Fibroblast of peridontal ligament (primary cell): ENCODE results near the gene MGAT5.

ENCODE experiments used
- DNase-seq: peaks from one replicate; pipeline ENCODE4 v3.0.0-alpha.2; 2010; ENCODE audit errors: extremely low read depth

The MGAT5 gene

GRCh38 chr2:134449751-134450513 is 196.1 kb downstream of the MGAT5 start:
- no peak for DNase-seq

DNA sequence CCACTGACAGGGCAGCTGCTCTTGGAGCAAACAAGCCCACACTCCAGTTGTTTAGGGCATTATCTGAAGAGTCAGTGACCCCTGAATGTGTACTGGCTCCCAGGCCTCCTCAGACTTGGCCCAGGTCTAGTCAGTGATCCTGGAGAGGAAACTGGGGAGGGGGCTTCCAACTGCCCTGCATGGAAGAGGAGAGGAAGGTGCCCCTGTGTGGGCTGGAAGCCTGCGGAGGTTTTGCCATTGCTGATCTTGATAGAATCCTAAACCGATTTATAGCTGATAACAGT is 197.4 kb downstream of the MGAT5 start:
- DNase-seq, result no peak

DNA sequence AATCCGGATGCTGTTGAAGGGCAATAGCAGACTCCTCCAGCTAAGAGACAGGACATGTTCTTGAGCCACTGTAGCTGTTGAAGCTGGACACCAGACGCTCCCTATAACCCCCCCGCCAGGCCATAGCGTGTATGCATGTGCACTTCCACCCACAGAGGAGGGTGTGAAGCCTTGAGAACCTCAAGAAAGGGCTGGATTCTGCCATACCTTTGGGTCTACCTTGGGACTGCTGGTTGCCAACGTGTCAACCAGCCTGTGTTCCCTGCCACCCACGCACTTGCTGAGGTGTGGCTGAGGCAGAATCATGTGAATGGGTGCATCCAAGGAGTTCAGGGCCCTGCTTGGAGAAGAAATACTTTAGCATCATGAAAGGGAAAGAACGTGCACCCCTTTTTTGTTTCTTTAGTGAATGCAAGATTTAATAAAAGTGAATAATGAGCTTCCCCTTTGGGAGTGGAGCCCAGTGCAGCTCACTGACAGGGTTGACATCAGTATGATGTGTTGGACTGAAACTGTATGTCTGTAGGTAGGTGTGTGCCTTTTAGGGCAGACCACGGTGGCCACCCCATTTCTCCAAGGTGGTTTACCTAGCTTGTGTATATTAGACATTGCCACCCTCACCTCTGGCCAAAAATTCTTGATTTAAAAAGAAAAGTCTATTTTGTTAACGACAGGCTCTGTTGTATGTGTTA is 198.3 kb downstream of the MGAT5 start:
- no peak for DNase-seq

DNA sequence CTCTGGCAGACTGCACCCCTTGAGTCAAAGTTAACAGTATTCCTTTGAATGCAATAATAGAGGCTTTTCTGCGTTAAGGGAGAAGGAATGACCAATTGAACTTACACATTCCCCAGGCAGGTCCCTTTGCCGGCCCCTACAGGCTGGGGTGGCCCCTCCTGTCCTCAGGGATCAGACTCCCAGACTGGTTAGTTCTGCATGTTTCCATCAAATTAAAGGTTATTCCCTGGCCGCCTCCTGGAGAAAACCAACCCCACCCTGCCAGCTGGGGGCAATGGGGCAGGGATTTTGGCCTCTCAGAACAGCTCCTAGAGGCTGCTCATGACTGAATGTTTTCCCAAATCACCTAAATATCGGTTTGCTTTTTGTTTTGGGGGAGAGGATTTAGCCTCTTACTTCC is 199.6 kb downstream of the MGAT5 start:
- DNase-seq, result no peak

- no peak for DNase-seq
Measured at GRCh38 chr2:134453973-134454372, 200.1 kb downstream of the MGAT5 start.

GRCh38 chr2:134454426-134454825 is 200.6 kb downstream of the MGAT5 start:
- DNase-seq, result no peak

DNA sequence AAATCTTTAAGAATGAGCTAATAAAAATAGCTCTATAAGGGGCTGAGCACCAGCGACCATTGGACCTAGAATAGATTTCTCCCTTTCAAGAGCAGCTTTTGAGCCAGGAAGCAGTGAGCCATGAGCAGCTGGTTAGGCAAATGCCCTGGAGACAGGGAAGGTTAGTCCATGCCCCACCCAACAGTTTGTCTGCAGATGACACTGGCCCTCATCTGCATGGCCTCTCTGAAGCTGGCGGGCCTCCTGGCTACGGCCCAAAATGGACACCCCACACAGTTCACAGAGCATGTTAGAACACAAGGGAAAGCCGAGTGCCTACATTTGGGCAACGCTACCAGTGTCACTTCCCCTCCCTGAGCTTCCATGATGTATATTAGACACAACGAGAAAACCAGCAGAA is 201.1 kb downstream of the MGAT5 start:
- DNase-seq, result no peak

DNA sequence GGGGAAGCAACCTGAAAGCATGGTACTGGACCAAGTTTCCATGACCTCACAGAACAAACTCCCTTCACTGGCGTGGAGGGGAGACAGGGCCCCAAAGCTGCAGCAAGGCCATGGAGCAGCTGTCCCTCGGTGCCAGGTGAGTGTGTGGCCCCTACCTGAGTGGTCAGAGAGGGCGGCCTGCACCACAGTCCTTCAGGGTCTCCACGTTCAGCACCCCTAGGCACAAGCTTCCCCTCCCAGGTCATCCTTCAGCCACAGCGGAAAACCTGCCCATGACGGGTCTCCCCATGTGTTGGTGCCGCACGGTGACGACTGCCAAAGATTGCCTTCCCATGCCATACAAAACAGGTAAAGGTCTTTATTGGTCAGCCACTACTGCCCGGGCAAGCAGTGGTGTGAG is 201.6 kb downstream of the MGAT5 start:
- no peak for DNase-seq

GRCh38 chr2:134457353-134457752 is 203.5 kb downstream of the MGAT5 start:
- no peak for DNase-seq

DNA sequence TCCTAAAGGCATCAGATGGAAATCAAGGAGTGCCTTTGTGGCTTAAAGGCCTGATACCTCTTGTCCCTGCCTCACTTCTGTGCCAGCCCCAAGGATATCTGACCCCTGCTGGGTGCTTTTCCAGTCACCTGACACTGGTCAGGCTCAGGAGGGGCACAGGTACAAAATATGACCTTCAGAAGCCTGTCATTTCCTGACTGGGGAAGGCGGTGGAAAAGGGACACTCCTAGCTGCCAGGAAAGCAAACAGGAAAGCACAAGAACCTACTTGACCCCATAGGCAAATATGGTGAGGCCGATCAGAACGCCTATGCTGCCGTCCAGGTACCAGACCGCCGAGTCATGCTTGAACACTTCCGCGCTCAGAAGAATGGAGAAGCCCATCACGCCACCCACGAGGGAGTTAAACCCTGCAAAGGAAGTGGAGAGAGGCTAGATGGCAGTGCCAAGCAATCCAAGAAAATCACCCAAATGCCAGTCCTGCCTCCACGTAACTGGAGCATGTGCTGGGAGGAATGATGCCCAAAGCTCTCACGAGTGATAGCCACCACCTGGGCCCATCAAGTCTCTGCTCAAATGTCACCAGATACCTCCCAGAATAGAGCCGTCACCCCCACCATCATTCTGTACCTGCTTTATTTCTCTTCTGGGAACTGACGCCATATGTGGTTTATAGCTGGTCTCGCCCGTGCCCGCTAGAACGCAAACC is 204.0 kb downstream of the MGAT5 start:
- DNase-seq, result no peak

- no peak for DNase-seq
Measured at GRCh38 chr2:134458473-134458853, 204.6 kb downstream of the MGAT5 start.

- DNase-seq, result no peak
Measured at GRCh38 chr2:134458950-134459349, 205.1 kb downstream of the MGAT5 start.

DNA sequence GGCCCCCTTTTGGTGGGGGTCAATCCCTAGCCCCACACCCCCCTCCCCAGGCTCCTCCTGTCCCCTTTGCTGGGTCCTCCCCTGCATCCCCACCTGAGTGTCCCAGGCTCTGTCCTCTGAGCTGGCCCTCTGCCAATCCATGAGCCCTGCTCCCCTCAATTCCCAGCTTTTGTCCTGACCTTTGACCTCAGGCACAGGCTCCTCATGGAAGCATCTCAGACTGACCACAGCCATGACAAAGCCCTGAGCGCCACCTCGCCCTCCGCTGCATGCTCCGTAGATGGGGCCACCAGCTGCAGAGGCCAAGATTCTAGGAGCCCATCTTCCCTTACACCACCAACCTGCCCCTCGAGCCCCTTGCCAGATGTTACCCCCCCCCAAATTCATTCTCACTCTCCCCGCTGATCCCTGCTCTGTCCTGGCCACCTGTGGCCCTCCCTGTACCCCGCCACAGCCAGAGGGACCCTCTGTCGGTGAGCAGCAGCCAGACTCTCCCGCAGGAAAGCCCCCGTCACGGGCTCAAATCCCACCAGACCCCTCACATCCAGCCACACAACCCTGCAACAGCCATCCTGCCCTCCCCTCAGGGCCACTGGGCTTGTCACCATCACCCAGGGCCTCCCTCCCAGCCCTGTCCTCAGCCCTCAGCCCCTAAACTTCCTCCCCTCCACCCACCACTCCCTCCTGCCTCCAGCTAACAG is 206.0 kb downstream of the MGAT5 start:
- DNase-seq, result no peak

GRCh38 chr2:134460583-134460998 is 206.7 kb downstream of the MGAT5 start:
- peak; percentile 60 for DNase-seq

GRCh38 chr2:134461511-134461910 is 207.6 kb downstream of the MGAT5 start:
- DNase-seq, result peak; percentile 36

- DNase-seq, result no peak
Measured at GRCh38 chr2:134462275-134462674, 208.4 kb downstream of the MGAT5 start.

- DNase-seq, result no peak
Measured at GRCh38 chr2:134462791-134463698, 209.2 kb downstream of the MGAT5 start.

DNA sequence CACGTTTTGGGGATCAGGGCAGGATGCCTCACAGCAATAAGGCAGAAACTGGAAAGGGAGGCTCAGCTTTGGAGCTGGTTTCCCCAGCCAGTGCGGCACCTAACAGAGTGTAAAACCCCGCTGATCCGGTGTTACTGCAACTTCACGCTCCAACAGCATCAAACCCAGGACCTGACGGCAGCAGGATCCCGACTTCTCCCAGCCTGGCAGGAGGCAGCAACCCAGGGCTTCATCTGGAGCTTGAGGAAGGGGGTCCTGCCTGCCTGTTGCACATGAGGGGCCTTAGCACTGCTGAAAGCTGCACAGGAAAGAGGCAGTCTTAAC is 209.8 kb downstream of the MGAT5 start:
- no peak for DNase-seq

DNA sequence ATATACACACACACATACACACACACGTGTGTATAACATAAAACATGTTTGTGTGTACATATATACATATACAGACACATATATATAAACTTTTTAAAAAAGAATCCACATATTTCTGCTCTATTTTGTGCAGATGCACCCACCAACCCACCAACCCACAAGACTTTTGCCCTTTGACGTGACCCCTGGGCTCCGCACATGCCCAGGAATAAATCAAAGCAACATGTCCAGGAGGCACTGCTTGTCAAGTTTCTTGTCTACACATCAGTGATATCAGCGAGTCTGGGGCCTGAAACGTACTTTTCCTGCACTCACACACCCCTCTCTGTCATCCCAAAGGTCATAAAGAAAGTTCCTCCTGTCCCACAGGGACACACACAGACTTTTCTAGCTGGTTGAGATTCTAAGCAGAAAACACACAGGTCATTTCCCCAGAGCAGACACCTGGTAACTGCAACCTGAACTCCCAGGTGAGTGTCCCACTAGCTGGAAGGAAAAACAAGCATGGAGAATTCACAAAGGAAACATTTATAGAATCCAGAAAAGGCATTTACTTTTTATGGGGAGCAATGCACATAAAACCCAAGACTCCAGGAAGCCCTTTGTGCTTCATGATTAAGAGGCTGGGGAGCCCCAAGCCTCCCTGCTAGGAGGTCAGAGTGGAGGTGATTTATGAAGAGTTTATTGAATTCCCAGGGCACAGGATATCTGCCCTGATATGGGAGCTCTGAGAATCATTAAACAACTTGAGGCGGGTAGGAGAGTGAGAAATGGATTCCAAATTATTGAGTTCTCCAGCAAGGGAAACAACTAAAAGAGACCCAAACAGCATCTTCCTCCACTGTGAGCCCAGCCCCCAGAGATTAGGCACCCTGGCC is 211.6 kb downstream of the MGAT5 start:
- no peak for DNase-seq

DNA sequence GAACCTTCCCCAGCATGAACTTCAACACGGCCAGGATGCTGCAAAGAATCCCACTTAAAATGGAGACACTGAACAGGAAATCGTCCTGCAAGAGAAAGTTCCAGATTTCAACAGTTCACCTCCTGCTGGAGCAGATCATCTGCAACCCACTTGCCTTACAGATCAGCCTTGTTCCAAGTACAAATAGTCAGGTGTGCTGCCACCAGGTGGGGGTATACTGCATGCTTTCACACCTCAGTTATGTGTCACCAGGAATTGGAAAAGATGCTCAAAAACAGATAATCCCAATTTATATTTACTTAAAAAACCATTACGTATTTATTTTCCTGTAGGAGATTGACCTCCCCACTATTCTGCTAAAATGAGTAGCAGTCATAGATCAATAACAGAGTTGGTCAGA is 212.3 kb downstream of the MGAT5 start:
- peak; percentile 11 for DNase-seq

DNA sequence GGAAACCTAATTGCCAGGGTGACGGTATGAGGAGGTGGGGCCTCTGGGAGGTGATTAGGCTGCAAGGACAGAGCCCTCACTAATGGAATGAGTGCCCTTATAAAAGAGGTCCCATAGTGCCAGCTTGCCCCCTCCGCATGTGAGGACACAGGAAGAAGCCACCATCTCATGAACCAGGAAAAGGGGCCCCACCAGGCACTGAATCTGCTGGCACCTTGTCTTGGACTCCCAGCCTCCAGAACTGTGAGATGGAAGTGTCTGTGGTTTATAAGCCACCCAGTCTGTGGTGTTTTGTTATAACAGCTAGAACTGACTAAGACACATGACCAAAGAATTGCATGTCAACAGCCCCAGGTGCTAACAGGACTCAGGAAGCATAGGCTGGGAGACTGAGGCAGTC is 214.3 kb downstream of the MGAT5 start:
- DNase-seq, result no peak
